CD4-positive, alpha-beta T cell (primary cell): ENCODE measurements around the gene SGCB. TPM values are rescaled to one million over a fixed set of nuclear protein-coding genes. Genes with fewer than 3 reads are reported as not detected.

Experiments
- ATAC-seq: fragments of 200-7000 bp; cut with Tn5 transposase; one replicate; pipeline ENCODE4 v1.10.0; 2022; ENCODE audit warnings: mild to moderate bottlenecking; ENCODE audit not compliant: poor library complexity
- CTCF ChIA-PET: fragments of 350-600 bp; sonication (Branson Sonifier 250); formaldehyde crosslinking; loops from one replicate; lab custom pipeline; 2021; ENCODE audit warnings: antibody characterized with exemption, inconsistent platforms; lab: Charles Lee
- POLR2A ChIA-PET: fragments of 350-600 bp; sonication (Branson Sonifier 250); formaldehyde crosslinking; loops from one replicate; lab custom pipeline; 2021; ENCODE audit warnings: antibody characterized with exemption, inconsistent platforms; lab: Charles Lee
- DNase-seq, 14 experiments: peaks; one replicate each; pipeline ENCODE4 v3.0.0-alpha.2; 2013 to 2020; ENCODE audit warnings: mixed read lengths in 2 of 14
- H3K27ac ChIP-seq, 2 donors: one replicate each; pipeline versions ENCODE4 v1.5.1 to v1.7.0; 2013; ENCODE audit warnings: low read length in 2 of 2, low read depth in 1 of 2, mild to moderate bottlenecking in 1 of 2
- H3K27me3 ChIP-seq, 2 experiments: 1 replicate in 1 of 2; 2 replicates in 1 of 2; pipeline versions ENCODE4 v1.6.1 to v1.7.0; 2013; ENCODE audit warnings: low read length in 2 of 2, control low read depth in 1 of 2, mild to moderate bottlenecking in 1 of 2, moderate library complexity in 1 of 2; ENCODE audit not compliant: insufficient read depth in 2 of 2, control insufficient read depth in 1 of 2
- H3K36me3 ChIP-seq: one replicate; pipeline ENCODE4 v1.6.1; 2013; ENCODE audit warnings: low read length, control low read depth; ENCODE audit not compliant: insufficient read depth
- H3K4me1 ChIP-seq: one replicate; pipeline ENCODE4 v1.6.1; 2013; ENCODE audit warnings: low read length, control low read depth; ENCODE audit not compliant: insufficient read depth
- H3K4me3 ChIP-seq: one replicate; pipeline ENCODE4 v1.5.1; 2013; ENCODE audit warnings: mild to moderate bottlenecking, low read length, moderate library complexity
- H3K9me3 ChIP-seq, 2 experiments: 1 replicate in 1 of 2; 2 replicates in 1 of 2; pipeline versions ENCODE4 v1.6.1 to v1.7.0; 2013; ENCODE audit warnings: low read length in 2 of 2, mild to moderate bottlenecking in 2 of 2, control low read depth in 1 of 2, moderate library complexity in 1 of 2; ENCODE audit not compliant: control insufficient read depth in 1 of 2, insufficient read depth in 1 of 2
- H3K27ac Mint-ChIP-seq: one replicate; pipeline ENCODE4 v1.8.0; 2020; ENCODE audit warnings: mixed read lengths
- H3K27me3 Mint-ChIP-seq: one replicate; pipeline ENCODE4 v1.8.0; 2021; ENCODE audit warnings: mixed read lengths
- H3K36me3 Mint-ChIP-seq: one replicate; pipeline ENCODE4 v1.8.0; 2021; ENCODE audit warnings: low read depth, mixed read lengths
- H3K4me1 Mint-ChIP-seq: one replicate; pipeline ENCODE4 v1.8.0; 2021; ENCODE audit warnings: low read depth, mixed read lengths
- H3K4me3 Mint-ChIP-seq: one replicate; pipeline ENCODE4 v1.8.0; 2020; ENCODE audit warnings: mild to moderate bottlenecking, mixed read lengths
- H3K9me3 Mint-ChIP-seq: one replicate; pipeline ENCODE4 v1.8.0; 2020; ENCODE audit warnings: mixed read lengths
- CTCF ChIP-seq: fragments of 200-600 bp; IDR thresholded peaks from one replicate; pipeline ENCODE4 v1.8.0; 2022; ENCODE audit warnings: antibody characterized with exemption, mild to moderate bottlenecking
- intact Hi-C, 2 experiments: fragments of 100-400 bp; cut with DNase I in 1 of 2; cut with micrococcal nuclease in 1 of 2; formaldehyde crosslinking; loops; one replicate each; pipeline versions ENCODE4 v1.15.1 to v1.9.0; 2023 to 2025; cut with DNase I, micrococcal nuclease
- total RNA-seq, 174 experiments: library from RNA in 2 of 174; stranded (reverse) in 2 of 174; gene quantifications; one replicate each; pipeline ENCODE4 v1.2.3 and lab custom pipeline; 2021 to 2026

Gene SGCB
- total RNA-seq, 2 experiments from 2014 or later, result 3.8 to 4.1 TPM

GRCh38 chr4:52015366-52015765 is 22.7 kb downstream of the SGCB start:
- Mint-ChIP-seq H3K9me3 (no peaks in the 10 kb centered on the region), H3K27me3 (no peaks in the 10 kb centered on the region), H3K36me3 (no peaks in the 10 kb centered on the region), H3K4me1 (no peaks in the 10 kb centered on the region), H3K4me3 (no peak overlapping the region), H3K27ac (no peak overlapping the region)
- H3K27ac ChIP-seq, result no peak overlapping the region
- H3K4me3 ChIP-seq, result no peak overlapping the region
- ATAC-seq, result no peak
- TF ChIP-seq CTCF, result no peak
- ChIA-PET CTCF (no interaction called here), POLR2A (no interaction called here)
- DNase-seq, result no peak
- no peaks in the 10 kb centered on the region for H3K36me3 ChIP-seq
- no peaks in the 10 kb centered on the region for H3K4me1 ChIP-seq
- no peaks in the 10 kb centered on the region for H3K9me3 ChIP-seq
- intact Hi-C loops, result no loop called here
- H3K27me3 ChIP-seq, result no peaks in the 10 kb centered on the region

GRCh38 chr4:52014903-52015302 is 23.2 kb downstream of the SGCB start:
- H3K36me3 Mint-ChIP-seq, result no peaks in the 10 kb centered on the region

DNA sequence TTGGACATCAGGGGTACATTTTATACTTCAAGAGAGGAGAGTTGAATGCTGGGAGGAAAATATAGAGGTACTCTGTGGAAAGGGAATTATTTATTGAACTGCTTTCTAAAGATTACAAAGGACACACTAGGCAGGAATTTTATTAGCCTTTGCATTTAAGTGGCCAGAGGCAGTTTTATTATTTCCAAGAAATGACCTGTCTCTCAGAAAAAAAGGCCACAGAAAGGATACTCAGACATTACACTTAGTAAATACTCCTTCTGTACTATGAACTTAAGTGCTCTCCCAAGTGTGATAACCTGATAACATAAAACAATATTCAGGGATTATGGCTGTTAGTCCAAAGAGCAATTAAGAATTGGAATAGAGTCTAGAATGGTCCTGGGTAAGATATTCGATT is 25.4 kb downstream of the SGCB start:
- no peaks in the 10 kb centered on the region for H3K36me3 ChIP-seq
- no peak overlapping the region for H3K27ac ChIP-seq
- H3K4me1 Mint-ChIP-seq, result no peaks in the 10 kb centered on the region
- POLR2A ChIA-PET, result no interaction called here
- no peak overlapping the region for H3K4me3 Mint-ChIP-seq
- no peaks in the 10 kb centered on the region for H3K9me3 ChIP-seq
- TF ChIP-seq CTCF, result no peak
- H3K27me3 Mint-ChIP-seq, result no peaks in the 10 kb centered on the region
- no peaks in the 10 kb centered on the region for H3K4me1 ChIP-seq
- no peaks in the 10 kb centered on the region for H3K9me3 Mint-ChIP-seq
- no peaks in the 10 kb centered on the region for H3K36me3 Mint-ChIP-seq
- ATAC-seq, result no peak
- no peaks in the 10 kb centered on the region for H3K27me3 ChIP-seq
- DNase-seq, result no peak
- no peak overlapping the region for H3K4me3 ChIP-seq
- intact Hi-C loops, result no loop called here
- CTCF ChIA-PET, result no interaction called here
- H3K27ac Mint-ChIP-seq, result no peak overlapping the region

More at GRCh38 chr4:52014903-52015302, 23.2 kb downstream of the SGCB start:
- Mint-ChIP-seq H3K27ac (no peak overlapping the region), H3K27me3 (no peaks in the 10 kb centered on the region), H3K4me3 (no peak overlapping the region), H3K4me1 (no peaks in the 10 kb centered on the region), H3K9me3 (no peaks in the 10 kb centered on the region)
- H3K4me1 ChIP-seq, result no peaks in the 10 kb centered on the region
- ATAC-seq (no peak), DNase-seq (no peak)
- no peak for TF ChIP-seq CTCF
- H3K27me3 ChIP-seq, result no peaks in the 10 kb centered on the region
- POLR2A ChIA-PET, result no interaction called here
- H3K36me3 ChIP-seq, result no peaks in the 10 kb centered on the region
- intact Hi-C loops, result no loop called here
- CTCF ChIA-PET, result no interaction called here
- no peak overlapping the region for H3K4me3 ChIP-seq
- no peaks in the 10 kb centered on the region for H3K9me3 ChIP-seq
- no peak overlapping the region for H3K27ac ChIP-seq
